H9 (cell line): ENCODE data around the gene KIAA1671. TPM values are rescaled to one million over a fixed set of nuclear protein-coding genes. Genes with fewer than 3 reads are reported as not detected.
"Not testable (repeated sequence)": the region's sequence is repeated elsewhere in the genome, so short reads cannot be mapped to it uniquely, and the experiment has no call there.

Experiments
- DNase-seq: peaks from one replicate; pipeline ENCODE4 v3.0.0-alpha.2; 2017
- H2AFZ ChIP-seq: one replicate; pipeline ENCODE4 v1.6.1; 2013; ENCODE audit warnings: mild to moderate bottlenecking, low read length, control low read depth, moderate library complexity
- H2AK5ac ChIP-seq: 2 replicates; pipeline ENCODE4 v1.6.1; 2013; ENCODE audit warnings: low read length, control low read depth, mixed read lengths; ENCODE audit not compliant: insufficient read length
- H2BK120ac ChIP-seq: one replicate; pipeline ENCODE4 v1.6.1; 2013; ENCODE audit warnings: low read depth, mild to moderate bottlenecking, low read length, control low read depth, inconsistent platforms; ENCODE audit not compliant: poor library complexity, severe bottlenecking
- H2BK12ac ChIP-seq: 2 replicates; pipeline ENCODE4 v1.6.1; 2013; ENCODE audit warnings: low read length, control low read depth, mixed read lengths, low read depth; ENCODE audit not compliant: insufficient read length
- H2BK15ac ChIP-seq: 2 replicates; pipeline ENCODE4 v1.6.1; 2013; ENCODE audit warnings: low read depth, low read length, control low read depth
- H2BK20ac ChIP-seq: one replicate; pipeline ENCODE4 v1.6.1; 2013; ENCODE audit warnings: low read depth, mild to moderate bottlenecking, low read length, control low read depth, inconsistent platforms; ENCODE audit not compliant: poor library complexity, severe bottlenecking
- H2BK5ac ChIP-seq: 2 replicates; pipeline ENCODE4 v1.6.1; 2013; ENCODE audit warnings: low read length, control low read depth, mixed read lengths; ENCODE audit not compliant: insufficient read length
- H3K14ac ChIP-seq: 2 replicates; pipeline ENCODE4 v1.6.1; 2013; ENCODE audit warnings: low read length, control low read depth; ENCODE audit not compliant: insufficient read depth
- H3K18ac ChIP-seq: 2 replicates; pipeline ENCODE4 v1.6.1; 2013; ENCODE audit warnings: low read depth, mild to moderate bottlenecking, mixed read lengths, low read length, control low read depth; ENCODE audit not compliant: insufficient read length
- H3K23ac ChIP-seq: 2 replicates; pipeline ENCODE4 v1.6.1; 2013; ENCODE audit warnings: low read length, control low read depth, mixed read lengths, low read depth; ENCODE audit not compliant: insufficient read length
- H3K23me2 ChIP-seq: 2 replicates; pipeline ENCODE4 v1.6.1; 2013; ENCODE audit warnings: low read depth, mild to moderate bottlenecking, mixed read lengths, low read length, control low read depth; ENCODE audit not compliant: insufficient read length, poor library complexity, severe bottlenecking
- H3K27ac ChIP-seq: 2 replicates; pipeline ENCODE4 v1.5.1; 2013; ENCODE audit warnings: low read length, control low read depth, mixed read lengths, low read depth; ENCODE audit not compliant: insufficient read length
- H3K27me3 ChIP-seq: 2 replicates; pipeline ENCODE4 v1.6.1; 2013; ENCODE audit warnings: low read length, control low read depth, inconsistent platforms; ENCODE audit not compliant: insufficient read depth
- H3K4ac ChIP-seq: 2 replicates; pipeline ENCODE4 v1.6.1; 2013; ENCODE audit warnings: low read depth, mild to moderate bottlenecking, control low read depth, inconsistent platforms, low read length, moderate library complexity
- H3K4me1 ChIP-seq: 2 replicates; pipeline ENCODE4 v1.6.1; 2013; ENCODE audit warnings: low read length, control low read depth, inconsistent platforms; ENCODE audit not compliant: insufficient read depth
- H3K4me2 ChIP-seq: 2 replicates; pipeline ENCODE4 v1.6.1; 2013; ENCODE audit warnings: low read length, control low read depth, mixed read lengths; ENCODE audit not compliant: insufficient read length, insufficient read depth
- H3K56ac ChIP-seq: 2 replicates; pipeline ENCODE4 v1.6.1; 2013; ENCODE audit warnings: low read depth, mild to moderate bottlenecking, mixed read lengths, low read length, control low read depth; ENCODE audit not compliant: insufficient read length
- H3K79me1 ChIP-seq: 2 replicates; pipeline ENCODE4 v1.6.1; 2013; ENCODE audit warnings: low read depth, mild to moderate bottlenecking, moderate library complexity, low read length, control low read depth, inconsistent platforms; ENCODE audit not compliant: insufficient read depth, poor library complexity, severe bottlenecking
- H3K79me2 ChIP-seq: 2 replicates; pipeline ENCODE4 v1.6.1; 2013; ENCODE audit warnings: low read length, control low read depth, inconsistent platforms; ENCODE audit not compliant: insufficient read depth
- H3K9ac ChIP-seq: 2 replicates; pipeline ENCODE4 v1.6.1; 2013; ENCODE audit warnings: low read length, control low read depth, mixed read lengths; ENCODE audit not compliant: insufficient read length; ENCODE audit errors: extremely low read depth
- H3K9me3 ChIP-seq: one replicate; pipeline ENCODE4 v1.6.1; 2013; ENCODE audit warnings: low read depth, low read length, inconsistent platforms; ENCODE audit not compliant: control insufficient read depth
- H3T11ph ChIP-seq: one replicate; pipeline ENCODE4 v1.6.1; 2013; ENCODE audit warnings: mild to moderate bottlenecking, low read length, control low read depth, inconsistent platforms
- H4K20me1 ChIP-seq: one replicate; pipeline ENCODE4 v1.6.1; 2013; ENCODE audit not compliant: control insufficient read depth, insufficient read length, insufficient read depth
- H4K5ac ChIP-seq: 2 replicates; pipeline ENCODE4 v1.6.1; 2013; ENCODE audit warnings: low read depth, mild to moderate bottlenecking, mixed read lengths, low read length, control low read depth; ENCODE audit not compliant: insufficient read length
- H4K8ac ChIP-seq: replicated peaks from 2 replicates; pipeline ENCODE4 v1.6.1; 2013; ENCODE audit warnings: low read length, control low read depth, mixed read lengths, low read depth; ENCODE audit not compliant: insufficient read length
- H4K91ac ChIP-seq: 2 replicates; pipeline ENCODE4 v1.6.1; 2013; ENCODE audit warnings: low read depth, mild to moderate bottlenecking, moderate library complexity, mixed read lengths, low read length, control low read depth; ENCODE audit not compliant: insufficient read length
- H3K27ac Mint-ChIP-seq, 3 experiments: 2 replicates in 2 of 3; 3 replicates in 1 of 3; pipeline ENCODE4 v1.8.0; 2020 to 2021; ENCODE audit warnings: mixed read lengths in 3 of 3, mild to moderate bottlenecking in 1 of 3, moderate library complexity in 1 of 3
- H3K27me3 Mint-ChIP-seq: 2 replicates; pipeline ENCODE4 v1.8.0; 2021; ENCODE audit warnings: low read depth, mild to moderate bottlenecking, moderate library complexity, mixed read lengths
- H3K36me3 Mint-ChIP-seq, 3 experiments: 2 replicates in 2 of 3; 3 replicates in 1 of 3; pipeline ENCODE4 v1.8.0; 2020 to 2021; ENCODE audit warnings: low read depth in 3 of 3, mixed read lengths in 3 of 3; ENCODE audit not compliant: insufficient read depth in 1 of 3
- H3K4me1 Mint-ChIP-seq, 2 experiments: 2 replicates each; pipeline ENCODE4 v1.8.0; 2020; ENCODE audit warnings: mixed read lengths in 2 of 2
- H3K4me3 Mint-ChIP-seq, 2 experiments: 2 replicates in 1 of 2; 3 replicates in 1 of 2; pipeline ENCODE4 v1.8.0; 2020 to 2021; ENCODE audit warnings: mild to moderate bottlenecking in 2 of 2, mixed read lengths in 2 of 2, moderate library complexity in 1 of 2
- H3K9me3 Mint-ChIP-seq, 2 experiments: 2 replicates in 1 of 2; 3 replicates in 1 of 2; pipeline ENCODE4 v1.8.0; 2020; ENCODE audit warnings: mild to moderate bottlenecking in 2 of 2, mixed read lengths in 2 of 2, moderate library complexity in 1 of 2
- CTCF ChIP-seq: fragments of 200-600 bp; sonication (generic); conservative IDR thresholded peaks from 3 replicates; pipeline ENCODE4 v1.8.0; 2021; ENCODE audit warnings: antibody characterized with exemption, mild to moderate bottlenecking
- WGBS: extraction: QIAGEN DNeasy Blood & Tissue Kit; methylation state at CpG from one replicate; pipeline ENCODE4 v1.1.7; 2013; ENCODE audit warnings: missing lambda C conversion rate, low lambda C conversion rate, mixed read lengths; ENCODE audit not compliant: insufficient read length; ENCODE audit errors: extremely low coverage; 5-methylcytosine and 5-hydroxymethylcytosine counted together
- total RNA-seq: library from RNA; stranded (reverse); gene quantifications from 2 replicates; pipeline ENCODE4 v1.2.1, GENCODE V29; 2021

The KIAA1671 gene
- total RNA-seq, 1 experiment from 2014 or later: 22.6 TPM

GRCh38 chr22:25232301-25232700 lies 279.8 kb downstream of the KIAA1671 start:
- Histone ChIP-seq H4K20me1 (no peaks in the 10 kb centered on the region), H3K79me2 (no peaks in the 10 kb centered on the region), H2AK5ac (no peak overlapping the region), H2BK5ac (no peak overlapping the region), H2BK12ac (no peak overlapping the region), H3K4ac (no peak overlapping the region), H4K8ac (no peak overlapping the region), H2BK120ac (no peak overlapping the region), H3K4me1 (no peaks in the 10 kb centered on the region), H2BK20ac (no peak overlapping the region), H3K14ac (no peak overlapping the region), H4K91ac (no peak overlapping the region), H3K56ac (no peak overlapping the region), H4K5ac (no peak overlapping the region), H3K23ac (no peak overlapping the region), H3K9ac (no peak overlapping the region), H2AFZ (no peak overlapping the region), H3T11ph (no peak overlapping the region), H3K27me3 (no peaks in the 10 kb centered on the region), H3K79me1 (no peaks in the 10 kb centered on the region), H3K27ac (no peak overlapping the region), H3K9me3 (no peaks in the 10 kb centered on the region), H2BK15ac (no peak overlapping the region), H3K4me2 (no peak overlapping the region), H3K23me2 (no peaks in the 10 kb centered on the region), H3K18ac (no peak overlapping the region)
- H3K27ac Mint-ChIP-seq: no peak overlapping the region; a peak in 1 of 7 replicates
- no peak for TF ChIP-seq CTCF
- H3K4me3 Mint-ChIP-seq: no peak overlapping the region
- whole genome bisulfite sequencing: no CpG with 5 or more reads among the region's 5 CpGs
- no peaks in the 10 kb centered on the region; a peak in 1 of 5 replicates for H3K9me3 Mint-ChIP-seq
- H3K4me1 Mint-ChIP-seq: peaks cover 0 to 3% of the 10 kb centered on the region in 2 experiments; a peak in 2 of 4 replicates
- H3K27me3 Mint-ChIP-seq: peaks cover 19% of the 10 kb centered on the region
- no peak for DNase-seq
- H3K36me3 Mint-ChIP-seq: no peaks in the 10 kb centered on the region

DNA sequence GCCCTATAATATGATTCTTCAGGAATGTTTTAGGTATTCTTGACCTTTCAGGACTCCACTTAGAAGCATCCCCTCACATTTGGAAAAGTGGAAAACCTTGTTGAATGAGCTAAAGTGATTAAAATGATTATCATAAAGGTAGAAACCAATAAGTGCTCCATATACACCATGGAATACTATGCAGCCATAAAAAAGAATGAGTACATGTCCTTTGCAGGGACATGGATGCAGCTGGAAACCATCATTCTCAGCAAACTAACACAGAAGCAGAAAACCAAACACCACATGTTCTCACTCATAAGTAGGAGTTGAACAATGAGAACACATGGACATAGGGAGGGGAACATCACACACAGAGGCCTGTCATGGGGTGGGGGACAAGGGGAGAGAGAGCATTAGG lies 281.2 kb downstream of the KIAA1671 start:
- not testable (repeated sequence) for H3K79me1 ChIP-seq, DNase-seq, H3K4ac ChIP-seq, H3K4me2 ChIP-seq, H2BK20ac ChIP-seq, H3K36me3 Mint-ChIP-seq, H2BK15ac ChIP-seq, H2BK12ac ChIP-seq, H3K4me1 Mint-ChIP-seq, H3T11ph ChIP-seq, H2BK5ac ChIP-seq, H3K18ac ChIP-seq, H4K20me1 ChIP-seq, H4K8ac ChIP-seq, H3K14ac ChIP-seq, H3K9me3 Mint-ChIP-seq, H2BK120ac ChIP-seq, H3K23me2 ChIP-seq, H4K5ac ChIP-seq, H2AFZ ChIP-seq, H3K4me1 ChIP-seq, H3K27ac Mint-ChIP-seq, H3K9me3 ChIP-seq, H3K4me3 Mint-ChIP-seq, H3K23ac ChIP-seq, H4K91ac ChIP-seq, H3K27me3 ChIP-seq, H2AK5ac ChIP-seq, H3K9ac ChIP-seq, H3K56ac ChIP-seq, H3K79me2 ChIP-seq, H3K27ac ChIP-seq
- H3K27me3 Mint-ChIP-seq: peaks cover 23% of the 10 kb centered on the region
